Liver (tissue), 9 donors: ENCODE measurements around the gene STAC2. TPM values are rescaled to one million over a fixed set of nuclear protein-coding genes. Genes with fewer than 3 reads are reported as not detected.

ENCODE experiments used
- DNase-seq: peaks from one replicate; pipeline ENCODE4 v3.0.0-alpha.2; 2017; ENCODE audit warnings: low spot score
- H3K27ac ChIP-seq, 2 donors: one replicate each; pipeline ENCODE4 v1.7.0; 2013; ENCODE audit warnings: inconsistent platforms in 2 of 2, low read length in 2 of 2, control low read depth in 1 of 2, low read depth in 1 of 2, mild to moderate bottlenecking in 1 of 2
- H3K27me3 ChIP-seq, 4 donors: one replicate each; pipeline versions ENCODE4 v1.6.1 to v1.7.0; 2013; ENCODE audit warnings: low read length in 3 of 4, inconsistent platforms in 1 of 4, mild to moderate bottlenecking in 1 of 4, moderate library complexity in 1 of 4; ENCODE audit not compliant: control insufficient read depth in 4 of 4, insufficient read depth in 4 of 4
- H3K36me3 ChIP-seq, 4 donors: one replicate each; pipeline versions ENCODE4 v1.6.1 to v1.7.0; 2013; ENCODE audit warnings: low read length in 3 of 4, mild to moderate bottlenecking in 3 of 4, low read depth in 1 of 4, moderate library complexity in 1 of 4; ENCODE audit not compliant: control insufficient read depth in 4 of 4, insufficient read depth in 3 of 4
- H3K4me1 ChIP-seq, 4 donors: one replicate each; pipeline versions ENCODE4 v1.6.1 to v1.7.0; 2013; ENCODE audit warnings: low read length in 3 of 4, mild to moderate bottlenecking in 3 of 4, moderate library complexity in 1 of 4; ENCODE audit not compliant: control insufficient read depth in 4 of 4, insufficient read depth in 4 of 4
- H3K4me3 ChIP-seq, 3 donors: one replicate each; pipeline versions ENCODE4 v1.6.1 to v1.7.0; 2013; ENCODE audit warnings: low read length in 3 of 3, control low read depth in 1 of 3, low read depth in 1 of 3, mild to moderate bottlenecking in 1 of 3
- H3K9ac ChIP-seq, 2 donors: one replicate each; pipeline ENCODE4 v1.7.0; 2013; ENCODE audit warnings: low read length in 2 of 2, mild to moderate bottlenecking in 2 of 2, moderate library complexity in 2 of 2, control low read depth in 1 of 2, low read depth in 1 of 2
- H3K9me3 ChIP-seq, 4 donors: one replicate each; pipeline versions ENCODE4 v1.6.1 to v1.7.0; 2013; ENCODE audit warnings: low read length in 3 of 4; ENCODE audit not compliant: control insufficient read depth in 4 of 4
- EGR1 ChIP-seq, 2 donors: IDR thresholded peaks; 2 replicates each; pipeline ENCODE4 v1.6.1; 2016 to 2018; ENCODE audit warnings: antibody characterized with exemption in 2 of 2, low read depth in 2 of 2
- FOXA1 ChIP-seq: IDR thresholded peaks from 2 replicates; pipeline ENCODE4 v1.6.1; 2016; ENCODE audit warnings: antibody characterized with exemption
- FOXA2 ChIP-seq: IDR thresholded peaks from 2 replicates; pipeline ENCODE4 v1.6.1; 2016; ENCODE audit warnings: antibody characterized with exemption
- GABPA ChIP-seq, 2 donors: IDR thresholded peaks in 1 of 2; conservative IDR thresholded peaks in 1 of 2; 2 replicates each; pipeline ENCODE4 v1.6.1; 2016; ENCODE audit warnings: antibody characterized with exemption in 2 of 2, mild to moderate bottlenecking in 1 of 2, moderate library complexity in 1 of 2
- HNF4A ChIP-seq, 2 donors: conservative IDR thresholded peaks; 2 replicates each; pipeline ENCODE4 v1.6.1; 2016; ENCODE audit warnings: antibody characterized with exemption in 2 of 2, mild to moderate bottlenecking in 2 of 2
- NR2F2 ChIP-seq: IDR thresholded peaks from 2 replicates; pipeline ENCODE4 v1.6.1; 2016; ENCODE audit warnings: antibody characterized with exemption
- RXRA ChIP-seq, 2 donors: IDR thresholded peaks; 2 replicates each; pipeline ENCODE4 v1.6.1; 2017 to 2018; ENCODE audit warnings: antibody characterized with exemption in 2 of 2, mild to moderate bottlenecking in 1 of 2
- SP1 ChIP-seq: IDR thresholded peaks from 2 replicates; pipeline ENCODE4 v1.6.1; 2018; ENCODE audit warnings: antibody characterized with exemption, mild to moderate bottlenecking
- TAF1 ChIP-seq: conservative IDR thresholded peaks from 2 replicates; pipeline ENCODE4 v1.6.1; 2016; ENCODE audit warnings: antibody characterized with exemption, mild to moderate bottlenecking
- YY1 ChIP-seq: IDR thresholded peaks from 2 replicates; pipeline ENCODE4 v1.6.1; 2016; ENCODE audit warnings: antibody characterized with exemption, mild to moderate bottlenecking
- WGBS: extraction: QIAGEN DNeasy Blood & Tissue Kit; methylation state at CpG from one replicate; pipeline ENCODE4 v1.1.7; 2013; 5-methylcytosine and 5-hydroxymethylcytosine counted together
- polyA plus RNA-seq, 2 donors: library from polyadenylated mRNA; stranded (reverse) in 1 of 2; unstranded in 1 of 2; fragments of 200-250 nt in 1 of 2; fragments of >200 nt in 1 of 2; fragmentation: Nextera tagmentation in 1 of 2; extraction: Ambion mirVana in 1 of 2; gene quantifications; one replicate each; pipeline versions ENCODE4 v1.2.1 to v1.2.3, GENCODE V29; 2013 to 2015
- total RNA-seq, 2 donors: library from RNA; depleted of rRNA; stranded (reverse); fragments of >200 nt; gene quantifications; one replicate each; pipeline ENCODE4 v1.2.3, GENCODE V29; 2014
- TF ChIP-seq, protein P1 (sequence below): IDR thresholded peaks from 2 replicates; pipeline ENCODE4 v1.6.1; 2016; ENCODE audit warnings: antibody characterized with exemption
- TF ChIP-seq, protein P2 (sequence below): IDR thresholded peaks from 2 replicates; pipeline ENCODE4 v1.6.1; 2016; ENCODE audit warnings: antibody characterized with exemption
- TF ChIP-seq, protein P3 (sequence below): IDR thresholded peaks from 2 replicates; pipeline ENCODE4 v1.6.1; 2016; ENCODE audit warnings: antibody characterized with exemption, mild to moderate bottlenecking
- donor health status: healthy.
- donor health status: healthy.
- donor health status: healthy.
- donor health status: healthy.
- donor health status: healthy.

Gene STAC2
- total and polyA plus RNA-seq, 4 donors = not detected

DNA sequence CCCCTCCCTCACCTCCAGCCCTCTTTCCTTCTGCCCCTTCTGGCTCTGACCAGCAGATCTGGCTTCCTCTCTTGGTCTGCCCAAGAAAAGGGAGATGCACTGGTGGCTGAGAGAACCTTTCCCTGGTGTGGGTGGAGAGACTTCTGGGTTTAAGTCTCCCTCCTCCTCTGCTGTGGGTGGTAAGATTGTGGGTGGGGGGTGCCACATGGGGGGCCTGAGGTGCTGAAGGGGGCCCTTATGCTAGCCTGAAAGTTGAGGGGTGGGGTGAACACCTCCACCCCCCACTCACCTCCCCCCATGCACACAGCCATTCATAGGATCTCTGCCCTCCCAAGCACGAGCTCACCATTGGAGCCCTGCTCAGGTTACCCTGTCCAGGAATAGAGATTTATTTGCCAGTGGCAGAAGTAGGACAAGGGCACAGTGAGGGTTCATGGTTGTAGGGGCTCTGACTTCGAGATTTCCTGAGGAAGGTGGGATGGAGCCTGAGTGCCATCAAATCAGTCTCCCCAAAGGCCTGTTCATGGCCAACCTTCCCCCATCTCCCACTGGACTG is 1.7 kb upstream of the STAC2 start:
- Histone ChIP-seq H3K4me3 (no peak overlapping the region), H3K36me3 (no peaks in the 10 kb centered on the region), H3K4me1 (peaks cover 0 to 22% (median 8%) of the 10 kb centered on the region in 4 donors), H3K27ac (no peak overlapping the region), H3K9me3 (no peaks in the 10 kb centered on the region), H3K27me3 (peaks cover 5 to 8% (median 6%) of the 10 kb centered on the region in 4 donors), H3K9ac (no peak overlapping the region)
- WGBS = 69% methylated on average over 2 of the region's 2 CpGs
- no peak for DNase-seq
- TF ChIP-seq HNF4A (conservative IDR thresholded peaks at IDR 0.05) = no peak
- no peak for TF ChIP-seq EGR1 (IDR thresholded peaks at IDR 0.05; ENCODE audit: low read depth in 2 of 2)
- TF ChIP-seq TAF1 = no peak
- TF ChIP-seq, protein P1, sequence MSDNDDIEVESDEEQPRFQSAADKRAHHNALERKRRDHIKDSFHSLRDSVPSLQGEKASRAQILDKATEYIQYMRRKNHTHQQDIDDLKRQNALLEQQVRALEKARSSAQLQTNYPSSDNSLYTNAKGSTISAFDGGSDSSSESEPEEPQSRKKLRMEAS = no peak

DNA sequence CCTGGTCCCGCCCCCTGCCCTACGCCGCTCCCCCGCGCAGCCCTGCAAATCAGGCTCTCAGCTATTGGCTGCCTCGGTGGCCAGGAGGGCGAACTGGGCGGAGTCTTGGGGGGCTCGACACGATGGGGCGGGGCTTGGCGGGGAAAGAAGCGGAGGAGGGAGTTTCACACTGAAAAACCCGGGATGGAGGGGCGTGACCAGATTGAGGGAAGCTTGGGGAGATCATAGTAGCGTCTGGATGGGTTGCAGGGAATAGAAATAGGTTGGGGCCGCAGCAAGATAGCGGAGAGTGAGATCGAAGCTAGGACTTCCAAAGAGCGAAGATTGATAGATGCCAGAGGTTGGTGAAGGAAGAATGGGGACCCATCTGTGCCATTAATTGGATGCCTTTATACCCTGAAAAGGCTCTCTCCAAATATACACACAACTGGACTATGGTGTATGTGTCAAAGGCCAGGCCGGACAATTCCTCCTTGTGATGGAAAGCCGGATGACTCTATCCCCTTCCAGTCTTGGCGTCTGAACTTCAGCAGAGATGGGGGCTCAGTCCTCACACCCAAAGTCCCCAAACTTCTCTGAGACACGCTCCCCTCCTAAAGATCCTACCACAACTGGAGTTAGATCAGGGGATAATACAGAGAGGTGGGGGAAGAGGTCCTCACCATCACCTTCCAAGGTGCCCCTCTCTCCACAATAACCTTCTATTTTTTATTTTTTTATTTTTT is 376 bp upstream of the STAC2 start:
- no peak overlapping the region for H3K27ac ChIP-seq
- WGBS = 16% methylated on average over 24 of the region's 24 CpGs

DNA sequence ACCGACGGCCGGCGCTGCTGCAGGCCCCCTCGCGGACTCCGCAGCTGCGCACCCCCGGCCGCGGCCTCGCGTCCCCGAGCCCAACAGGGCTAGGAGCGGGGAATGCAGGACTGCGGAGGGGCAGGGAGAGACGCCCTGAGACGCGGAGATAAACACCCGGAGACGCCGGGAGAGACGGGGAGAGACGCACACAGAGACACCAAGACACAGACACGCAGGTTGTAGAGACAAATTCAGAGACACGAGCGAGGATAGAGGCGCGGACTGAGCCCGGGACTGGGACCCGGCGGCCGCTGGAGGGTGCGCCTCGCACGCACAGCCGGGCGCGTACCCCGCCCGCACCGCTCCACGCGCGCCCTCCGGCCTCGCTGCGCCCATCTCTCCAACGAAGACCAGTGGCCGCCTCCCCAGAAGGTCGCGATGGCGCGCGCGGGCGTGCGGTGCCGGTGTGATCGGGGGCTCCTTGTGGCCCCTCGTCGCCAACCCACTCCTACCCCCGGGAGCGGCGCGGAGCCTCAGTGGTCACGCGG is 902 bp downstream of the STAC2 start:
- Histone ChIP-seq H3K4me1 (peaks cover 0 to 15% (median 6%) of the 10 kb centered on the region in 4 donors), H3K9ac (no peak overlapping the region), H3K4me3 (peak overlapping the region in 1 of 3 donors; percentile 39), H3K27me3 (peaks cover 0 to 8% (median 6%) of the 10 kb centered on the region in 4 donors), H3K36me3 (no peaks in the 10 kb centered on the region), H3K9me3 (no peaks in the 10 kb centered on the region), H3K27ac (no peak overlapping the region)
- WGBS = 4% methylated on average over 68 of the region's 68 CpGs
- DNase-seq = no peak
- TF ChIP-seq, protein P1 = no peak
- TF ChIP-seq EGR1 (IDR thresholded peaks at IDR 0.05; ENCODE audit: low read depth in 2 of 2) (no peak), TAF1 (no peak), RXRA (IDR thresholded peaks at IDR 0.05) (no peak), FOXA2 (no peak), FOXA1 (no peak), NR2F2 (no peak), SP1 (no peak), GABPA (IDR thresholded peaks at IDR 0.05 in 1 of 2, conservative IDR thresholded peaks at IDR 0.05 in 1 of 2) (no peak), YY1 (no peak)
- TF ChIP-seq, protein P2, sequence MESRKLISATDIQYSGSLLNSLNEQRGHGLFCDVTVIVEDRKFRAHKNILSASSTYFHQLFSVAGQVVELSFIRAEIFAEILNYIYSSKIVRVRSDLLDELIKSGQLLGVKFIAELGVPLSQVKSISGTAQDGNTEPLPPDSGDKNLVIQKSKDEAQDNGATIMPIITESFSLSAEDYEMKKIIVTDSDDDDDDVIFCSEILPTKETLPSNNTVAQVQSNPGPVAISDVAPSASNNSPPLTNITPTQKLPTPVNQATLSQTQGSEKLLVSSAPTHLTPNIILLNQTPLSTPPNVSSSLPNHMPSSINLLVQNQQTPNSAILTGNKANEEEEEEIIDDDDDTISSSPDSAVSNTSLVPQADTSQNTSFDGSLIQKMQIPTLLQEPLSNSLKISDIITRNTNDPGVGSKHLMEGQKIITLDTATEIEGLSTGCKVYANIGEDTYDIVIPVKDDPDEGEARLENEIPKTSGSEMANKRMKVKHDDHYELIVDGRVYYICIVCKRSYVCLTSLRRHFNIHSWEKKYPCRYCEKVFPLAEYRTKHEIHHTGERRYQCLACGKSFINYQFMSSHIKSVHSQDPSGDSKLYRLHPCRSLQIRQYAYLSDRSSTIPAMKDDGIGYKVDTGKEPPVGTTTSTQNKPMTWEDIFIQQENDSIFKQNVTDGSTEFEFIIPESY = no peak
- TF ChIP-seq, protein P3, sequence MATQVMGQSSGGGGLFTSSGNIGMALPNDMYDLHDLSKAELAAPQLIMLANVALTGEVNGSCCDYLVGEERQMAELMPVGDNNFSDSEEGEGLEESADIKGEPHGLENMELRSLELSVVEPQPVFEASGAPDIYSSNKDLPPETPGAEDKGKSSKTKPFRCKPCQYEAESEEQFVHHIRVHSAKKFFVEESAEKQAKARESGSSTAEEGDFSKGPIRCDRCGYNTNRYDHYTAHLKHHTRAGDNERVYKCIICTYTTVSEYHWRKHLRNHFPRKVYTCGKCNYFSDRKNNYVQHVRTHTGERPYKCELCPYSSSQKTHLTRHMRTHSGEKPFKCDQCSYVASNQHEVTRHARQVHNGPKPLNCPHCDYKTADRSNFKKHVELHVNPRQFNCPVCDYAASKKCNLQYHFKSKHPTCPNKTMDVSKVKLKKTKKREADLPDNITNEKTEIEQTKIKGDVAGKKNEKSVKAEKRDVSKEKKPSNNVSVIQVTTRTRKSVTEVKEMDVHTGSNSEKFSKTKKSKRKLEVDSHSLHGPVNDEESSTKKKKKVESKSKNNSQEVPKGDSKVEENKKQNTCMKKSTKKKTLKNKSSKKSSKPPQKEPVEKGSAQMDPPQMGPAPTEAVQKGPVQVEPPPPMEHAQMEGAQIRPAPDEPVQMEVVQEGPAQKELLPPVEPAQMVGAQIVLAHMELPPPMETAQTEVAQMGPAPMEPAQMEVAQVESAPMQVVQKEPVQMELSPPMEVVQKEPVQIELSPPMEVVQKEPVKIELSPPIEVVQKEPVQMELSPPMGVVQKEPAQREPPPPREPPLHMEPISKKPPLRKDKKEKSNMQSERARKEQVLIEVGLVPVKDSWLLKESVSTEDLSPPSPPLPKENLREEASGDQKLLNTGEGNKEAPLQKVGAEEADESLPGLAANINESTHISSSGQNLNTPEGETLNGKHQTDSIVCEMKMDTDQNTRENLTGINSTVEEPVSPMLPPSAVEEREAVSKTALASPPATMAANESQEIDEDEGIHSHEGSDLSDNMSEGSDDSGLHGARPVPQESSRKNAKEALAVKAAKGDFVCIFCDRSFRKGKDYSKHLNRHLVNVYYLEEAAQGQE = no peak

More for the DNA sequence above, 376 bp upstream of the STAC2 start:
- H3K9me3 ChIP-seq = no peaks in the 10 kb centered on the region
- H3K27me3 ChIP-seq = peaks cover 0 to 8% (median 6%) of the 10 kb centered on the region in 4 donors
- TF ChIP-seq RXRA (IDR thresholded peaks at IDR 0.05) (no peak), FOXA2 (no peak), SP1 (no peak)
- DNase-seq = no peak
- H3K36me3 ChIP-seq = no peaks in the 10 kb centered on the region
- H3K9ac ChIP-seq = no peak overlapping the region
- peak overlapping the region in 1 of 3 donors; percentile 39 for H3K4me3 ChIP-seq
- H3K4me1 ChIP-seq = peaks cover 0 to 15% (median 6%) of the 10 kb centered on the region in 4 donors
